SIG-M5 treated with dmso at 0.1 percent for 504 hours (cell line): ENCODE data around the gene CPTP.

Source experiments
- DNase-seq: peaks from one replicate; lab custom pipeline; 2025; ENCODE audit not compliant: unreplicated experiment; lab: John Stamatoyannopoulos, UW

CPTP gene

DNA sequence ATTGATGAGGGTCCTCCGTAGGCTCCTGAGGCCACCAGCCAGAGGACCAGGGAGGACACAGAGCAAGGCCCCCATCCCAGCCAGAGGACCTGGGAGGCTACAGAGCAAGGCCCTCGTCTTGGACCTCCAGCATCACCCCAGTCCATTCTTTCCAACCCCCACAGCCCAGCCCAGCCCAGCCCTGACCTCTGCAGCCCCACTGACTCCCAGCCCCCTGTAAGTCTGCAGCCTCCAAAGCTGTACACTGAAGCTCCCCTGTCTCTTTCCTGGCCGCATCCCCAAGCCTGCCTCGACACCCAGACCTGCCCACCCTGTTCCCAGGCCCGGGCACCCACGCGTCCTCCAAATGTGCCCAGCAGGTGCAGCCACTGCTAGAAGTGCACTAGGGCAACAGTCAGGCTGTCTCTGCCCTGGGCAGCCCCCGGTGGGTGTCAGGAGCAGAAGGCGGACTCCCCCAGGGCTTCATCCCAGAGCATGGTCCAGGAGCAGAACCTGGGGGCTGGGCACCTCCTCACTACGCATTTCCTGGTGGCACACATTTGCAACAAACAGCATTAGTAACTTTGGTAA is 22.5 kb downstream of the CPTP start:
- no peak for DNase-seq

- no peak for DNase-seq
Measured at GRCh38 chr1:1347663-1348419, 23.2 kb downstream of the CPTP start.

DNA sequence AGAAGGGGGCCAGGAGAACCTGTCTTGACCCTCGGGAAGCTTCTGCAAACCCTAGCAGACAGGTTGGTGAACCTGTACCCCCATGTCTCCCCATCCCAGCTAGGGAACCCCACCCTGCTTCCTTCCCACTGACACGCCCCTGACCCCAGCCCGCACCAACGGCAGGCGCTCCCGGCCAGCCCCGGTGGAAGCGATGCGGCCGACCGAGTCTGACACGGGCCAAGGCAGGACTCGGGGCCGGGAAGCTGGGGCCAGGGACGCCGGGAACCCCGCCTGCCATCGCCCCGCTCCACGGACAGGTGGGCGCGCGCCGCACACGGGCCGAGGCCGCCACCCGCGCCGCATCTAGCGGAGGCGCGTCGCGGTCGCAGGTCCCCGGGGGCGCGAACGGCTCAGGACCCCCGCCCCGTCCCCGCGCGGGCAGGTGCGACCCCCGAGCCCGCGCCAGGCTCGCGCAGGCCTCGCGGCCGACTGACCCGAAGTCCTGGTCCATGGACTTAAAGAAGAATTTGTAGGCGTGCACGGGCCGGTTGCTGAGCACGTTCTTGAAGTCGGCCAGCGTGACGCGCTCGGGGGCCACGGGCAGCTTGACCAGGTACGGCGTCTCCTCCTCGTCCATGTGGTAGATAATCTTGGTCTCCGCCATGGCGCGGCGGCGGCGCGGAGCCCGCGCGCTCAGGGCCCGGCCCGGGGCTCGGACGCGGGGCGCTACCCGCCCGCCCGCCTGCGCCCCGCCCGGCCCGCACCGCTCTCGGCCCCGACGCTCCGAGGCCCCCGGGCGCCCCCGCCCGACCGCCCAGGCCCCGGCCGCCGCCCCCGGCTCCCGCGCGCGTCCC is 24.0 kb downstream of the CPTP start:
- DNase-seq, result no peak

GRCh38 chr1:1349256-1350012 is 24.8 kb downstream of the CPTP start, which contains the start of gene DVL1:
DVL1 (minus strand) TSS chr1:1349418; CDS start chr1:1349065, 353 bp downstream.
- DNase-seq, result peak; percentile 23

GRCh38 chr1:1351511-1352427 is 27.2 kb downstream of the CPTP start:
- no peak for DNase-seq

DNA sequence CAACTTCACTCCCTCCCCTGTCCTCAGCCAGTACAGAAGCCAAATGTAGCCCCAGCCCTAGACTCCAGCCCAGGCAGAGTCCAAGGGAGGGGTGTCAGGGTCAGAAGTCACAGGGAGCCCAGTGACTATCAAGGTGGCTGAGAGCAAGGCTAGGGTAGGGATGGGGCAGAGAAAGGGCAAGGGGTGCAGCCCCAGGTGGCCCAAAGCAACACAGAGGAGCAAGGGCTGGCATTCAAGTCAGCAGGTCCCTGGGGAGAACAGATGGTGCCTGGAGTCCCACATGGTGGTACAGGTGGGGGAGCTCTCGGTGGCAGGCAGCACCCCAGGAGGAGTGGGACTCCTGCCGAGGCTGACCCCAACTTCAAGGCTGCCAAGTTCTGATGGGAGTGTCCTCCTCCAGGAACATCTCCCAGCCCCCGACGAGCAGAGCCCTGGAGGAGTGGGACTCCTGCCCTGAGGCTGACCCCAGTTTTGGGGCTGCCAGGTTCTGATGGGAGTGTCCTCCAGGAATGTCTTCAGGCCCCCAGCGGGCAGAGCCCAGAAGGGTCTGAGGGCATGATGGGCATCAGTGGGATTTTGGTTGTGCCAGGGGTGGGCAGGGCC is 28.3 kb downstream of the CPTP start:
- no peak for DNase-seq

GRCh38 chr1:1353389-1354151 is 29.0 kb downstream of the CPTP start:
- DNase-seq, result no peak

GRCh38 chr1:1354271-1355247 is 30.0 kb downstream of the CPTP start:
- no peak for DNase-seq

- DNase-seq, result no peak
Measured at GRCh38 chr1:1355416-1355815, 30.8 kb downstream of the CPTP start.

- DNase-seq, result no peak
Measured at GRCh38 chr1:1356166-1356795, 31.7 kb downstream of the CPTP start.

DNA sequence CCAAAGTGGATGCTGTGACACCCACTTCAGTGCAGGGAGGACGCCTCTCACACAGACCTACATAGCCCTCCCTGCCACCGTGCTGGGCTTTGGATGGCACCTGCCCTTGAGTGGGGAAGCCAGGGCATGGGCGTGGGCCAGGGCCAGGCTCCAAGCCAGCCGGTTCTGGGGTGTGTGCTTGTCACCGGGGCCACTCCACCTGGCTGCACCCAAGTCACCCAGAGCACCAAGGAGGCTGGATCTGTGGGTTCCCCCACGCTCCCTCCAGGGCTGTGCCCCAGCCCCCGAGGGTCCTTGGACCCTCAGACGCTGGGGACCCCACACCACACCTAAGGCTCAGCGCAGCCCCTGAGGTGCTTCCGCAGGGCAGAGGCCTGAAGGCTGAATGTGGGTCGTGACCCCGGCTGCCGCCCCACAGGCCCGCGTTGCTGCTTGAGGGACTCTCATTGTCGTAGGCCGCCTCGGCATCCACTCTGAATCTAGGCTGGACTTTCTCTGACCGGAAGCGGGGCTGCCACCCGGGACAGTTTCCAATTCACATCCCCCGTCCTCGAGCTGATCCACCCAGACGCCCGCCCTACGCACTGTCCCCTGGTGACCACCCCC is 32.3 kb downstream of the CPTP start:
- DNase-seq, result no peak

GRCh38 chr1:1357871-1358432 is 33.4 kb downstream of the CPTP start:
- DNase-seq, result no peak

DNA sequence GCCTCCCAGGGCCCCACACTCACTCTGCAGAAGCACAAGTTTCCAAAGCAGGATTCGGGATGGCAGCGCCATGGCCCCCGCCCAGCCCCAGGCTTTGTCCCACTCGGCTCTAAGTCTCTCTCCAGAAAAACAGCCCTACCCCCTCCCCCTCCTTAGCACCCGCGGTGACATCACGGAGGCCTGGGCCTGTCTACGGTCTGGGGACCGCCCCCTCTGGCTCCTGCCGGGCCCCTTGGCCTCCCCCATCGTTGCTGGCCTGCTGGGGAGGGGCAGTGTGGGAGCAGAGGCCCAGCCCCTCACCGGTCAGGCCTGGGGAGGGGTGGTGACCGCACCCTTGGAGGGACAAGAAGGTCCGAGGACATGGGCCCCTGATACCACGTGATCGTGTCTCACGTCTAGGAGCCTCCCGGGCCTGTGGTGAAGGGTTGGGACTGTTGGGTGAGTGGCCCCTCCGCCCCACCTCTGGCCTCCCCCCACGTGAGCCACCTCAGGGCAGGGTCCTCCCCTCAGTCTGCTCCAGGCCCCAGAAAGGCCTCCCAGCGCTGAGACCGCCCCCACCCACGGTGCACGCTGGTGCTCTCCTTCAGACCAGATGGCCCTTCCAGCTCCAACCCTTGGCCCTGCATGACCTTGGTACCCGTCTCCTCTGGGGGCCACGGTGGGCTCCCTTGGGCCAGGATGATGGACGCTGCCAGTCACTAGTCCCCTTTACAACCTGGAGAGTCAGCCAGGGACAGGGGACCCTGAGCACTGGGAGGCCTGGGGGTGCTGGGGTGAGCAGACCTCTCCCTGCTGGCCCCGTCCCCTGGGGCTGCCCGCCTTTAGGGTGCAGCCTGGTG is 34.0 kb downstream of the CPTP start, which contains the start of gene MXRA8:
MXRA8 (minus strand) TSS at position 123 of the 839 bp plus-strand sequence; CDS start at position 72, 51 bp downstream.
- no peak for DNase-seq

- DNase-seq, result no peak
Measured at GRCh38 chr1:1359308-1359663, 34.7 kb downstream of the CPTP start.

DNA sequence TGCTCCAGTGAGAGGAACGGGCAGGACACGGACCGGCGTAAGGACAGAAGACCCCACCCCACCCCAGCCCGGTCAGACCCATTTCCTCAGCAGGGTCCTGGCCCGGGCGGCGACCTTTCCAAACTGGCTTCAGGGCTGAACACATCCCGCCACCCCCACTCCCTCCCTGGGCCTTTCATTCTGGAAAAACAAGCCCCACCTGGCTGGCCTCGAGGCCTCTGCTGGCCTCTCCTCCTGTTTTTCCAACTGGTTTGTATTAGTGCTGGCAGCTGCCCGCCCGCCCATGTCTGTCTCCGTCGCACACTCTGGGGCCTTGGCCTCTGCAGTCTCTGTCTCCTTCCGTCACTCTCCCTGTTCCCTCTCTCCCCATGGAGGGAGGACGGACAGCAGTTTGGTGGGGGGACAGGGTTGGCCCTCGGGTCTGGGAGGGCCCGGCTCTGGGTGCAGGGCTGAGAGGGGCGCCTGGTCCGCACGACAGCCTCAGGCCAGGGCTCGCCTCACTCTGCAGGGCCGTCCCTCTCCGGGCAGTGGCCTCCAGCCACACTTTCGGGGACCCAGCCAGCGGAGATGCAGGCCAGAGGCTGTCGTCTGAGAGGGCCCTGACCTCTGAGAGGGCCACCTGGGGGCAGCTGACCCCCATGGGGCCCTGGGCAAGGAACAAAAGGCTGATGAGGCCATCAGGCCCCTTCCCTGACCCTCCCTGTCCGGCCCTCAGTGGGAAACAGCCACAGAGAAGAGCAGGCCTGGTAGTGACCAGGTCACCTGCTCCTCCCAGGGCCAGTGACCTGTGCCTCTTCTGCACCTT is 35.3 kb downstream of the CPTP start:
- DNase-seq, result no peak
